Tibial artery (tissue), 4 donors: ENCODE measurements around the gene MAST4.

ENCODE experiments used
- DNase-seq, 2 donors: peaks; one replicate each; pipeline ENCODE4 v3.0.0-alpha.2; 2019
- H3K27ac ChIP-seq, 2 donors: fragments of 200-600 bp; sonication (generic) in 1 of 2; 1 replicate in 1 of 2; 2 replicates in 1 of 2; pipeline ENCODE4 v1.5.1; 2018 to 2019; ENCODE audit warnings: mild to moderate bottlenecking in 1 of 2
- H3K27me3 ChIP-seq, 2 donors: fragments of 200-600 bp; sonication (generic) in 1 of 2; one replicate each; pipeline versions ENCODE4 v1.5.1 to v1.6.0; 2016 to 2019
- H3K36me3 ChIP-seq, 3 donors: fragments of 200-600 bp; sonication (generic) in 2 of 3; one replicate each; pipeline ENCODE4 v1.5.1; 2016 to 2019; ENCODE audit warnings: mild to moderate bottlenecking in 2 of 3
- H3K4me1 ChIP-seq, 4 donors: fragments of 200-600 bp; sonication (generic) in 2 of 4; 1 replicate in 3 of 4; 2 replicates in 1 of 4; pipeline ENCODE4 v1.5.1; 2016 to 2019
- H3K4me3 ChIP-seq, 2 donors: fragments of 200-600 bp; sonication (generic) in 1 of 2; 1 replicate in 1 of 2; 2 replicates in 1 of 2; pipeline ENCODE4 v1.5.1; 2018 to 2019; ENCODE audit warnings: mild to moderate bottlenecking in 2 of 2
- H3K9me3 ChIP-seq, 3 donors: fragments of 200-600 bp; sonication (generic) in 1 of 3; one replicate each; pipeline ENCODE4 v1.5.1; 2016 to 2019
- intact Hi-C: fragments of 100-400 bp; cut with DNase I; formaldehyde crosslinking; loops from one replicate; pipeline ENCODE4 v1.15.0; 2023; ENCODE audit warnings: low total_unique reads
- TF ChIP-seq, protein P1 (sequence below), 2 experiments: fragments of 200-600 bp in 1 of 2; fragments of 450-650 bp in 1 of 2; IDR thresholded peaks; one replicate each; pipeline ENCODE4 v1.5.1; 2017 to 2019; ENCODE audit warnings: antibody characterized with exemption in 2 of 2, mild to moderate bottlenecking in 1 of 2, moderate library complexity in 1 of 2

The MAST4 gene

DNA sequence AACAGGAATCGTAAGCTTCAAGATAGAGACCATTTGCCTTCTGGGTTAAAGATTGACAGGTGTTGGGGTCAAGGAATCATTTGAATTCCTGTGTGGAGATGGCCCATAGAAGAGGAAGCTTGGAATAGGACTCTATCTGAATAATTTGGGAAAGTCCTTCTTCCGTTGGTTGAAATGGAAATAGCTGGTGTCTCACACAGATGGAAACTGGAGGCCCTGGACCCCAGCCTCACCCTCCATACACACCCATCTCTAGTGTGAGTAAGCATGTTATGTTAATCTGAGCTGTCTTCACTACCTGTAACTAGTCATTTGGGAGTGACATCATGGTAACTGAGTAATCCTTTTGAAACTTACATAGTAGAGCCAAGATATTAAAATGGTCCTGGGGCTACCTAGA lies 416.0 kb downstream of the MAST4 start:
- TF ChIP-seq, protein P1, sequence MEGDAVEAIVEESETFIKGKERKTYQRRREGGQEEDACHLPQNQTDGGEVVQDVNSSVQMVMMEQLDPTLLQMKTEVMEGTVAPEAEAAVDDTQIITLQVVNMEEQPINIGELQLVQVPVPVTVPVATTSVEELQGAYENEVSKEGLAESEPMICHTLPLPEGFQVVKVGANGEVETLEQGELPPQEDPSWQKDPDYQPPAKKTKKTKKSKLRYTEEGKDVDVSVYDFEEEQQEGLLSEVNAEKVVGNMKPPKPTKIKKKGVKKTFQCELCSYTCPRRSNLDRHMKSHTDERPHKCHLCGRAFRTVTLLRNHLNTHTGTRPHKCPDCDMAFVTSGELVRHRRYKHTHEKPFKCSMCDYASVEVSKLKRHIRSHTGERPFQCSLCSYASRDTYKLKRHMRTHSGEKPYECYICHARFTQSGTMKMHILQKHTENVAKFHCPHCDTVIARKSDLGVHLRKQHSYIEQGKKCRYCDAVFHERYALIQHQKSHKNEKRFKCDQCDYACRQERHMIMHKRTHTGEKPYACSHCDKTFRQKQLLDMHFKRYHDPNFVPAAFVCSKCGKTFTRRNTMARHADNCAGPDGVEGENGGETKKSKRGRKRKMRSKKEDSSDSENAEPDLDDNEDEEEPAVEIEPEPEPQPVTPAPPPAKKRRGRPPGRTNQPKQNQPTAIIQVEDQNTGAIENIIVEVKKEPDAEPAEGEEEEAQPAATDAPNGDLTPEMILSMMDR (IDR thresholded peaks at IDR 0.05), result no peak
- H3K4me1 ChIP-seq, result peaks cover 0 to 81% (median 41%) of the 10 kb centered on the region in 4 donors
- H3K27me3 ChIP-seq, result no peaks in the 10 kb centered on the region
- no peak overlapping the region for H3K4me3 ChIP-seq
- intact Hi-C loops, result no loop called here
- H3K9me3 ChIP-seq, result no peaks in the 10 kb centered on the region
- H3K27ac ChIP-seq, result peak overlapping the region; percentile 66 to 77
- H3K36me3 ChIP-seq, result no peaks in the 10 kb centered on the region
- DNase-seq, result no peak

DNA sequence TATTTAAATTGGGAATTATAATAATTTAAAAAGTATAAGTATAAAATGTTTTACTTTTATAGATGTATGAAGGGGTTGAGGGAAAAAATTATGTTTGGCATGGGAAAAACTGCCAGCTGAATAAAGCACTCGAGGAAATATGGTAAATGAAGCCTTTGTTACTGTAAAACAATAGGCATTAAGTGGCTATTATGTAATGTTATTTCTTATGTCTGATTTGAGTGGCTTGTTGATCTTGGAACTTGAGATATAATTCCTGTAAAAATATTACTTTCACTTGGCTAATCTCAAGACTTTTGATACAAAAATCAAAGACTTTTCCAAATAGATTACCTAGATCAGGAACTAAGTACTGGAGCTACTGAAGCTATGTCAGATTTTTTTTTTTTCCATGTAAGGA lies 417.5 kb downstream of the MAST4 start:
- H3K27ac ChIP-seq, result peak overlapping the region; percentile 76 to 77
- no peak for DNase-seq
- H3K4me1 ChIP-seq, result peaks cover 0 to 68% (median 37%) of the 10 kb centered on the region in 4 donors
- TF ChIP-seq, protein P1 (IDR thresholded peaks at IDR 0.05), result no peak
- H3K27me3 ChIP-seq, result no peaks in the 10 kb centered on the region
- H3K9me3 ChIP-seq, result no peaks in the 10 kb centered on the region
- intact Hi-C loops, result no loop called here
- H3K4me3 ChIP-seq, result no peak overlapping the region
- H3K36me3 ChIP-seq, result no peaks in the 10 kb centered on the region

DNA sequence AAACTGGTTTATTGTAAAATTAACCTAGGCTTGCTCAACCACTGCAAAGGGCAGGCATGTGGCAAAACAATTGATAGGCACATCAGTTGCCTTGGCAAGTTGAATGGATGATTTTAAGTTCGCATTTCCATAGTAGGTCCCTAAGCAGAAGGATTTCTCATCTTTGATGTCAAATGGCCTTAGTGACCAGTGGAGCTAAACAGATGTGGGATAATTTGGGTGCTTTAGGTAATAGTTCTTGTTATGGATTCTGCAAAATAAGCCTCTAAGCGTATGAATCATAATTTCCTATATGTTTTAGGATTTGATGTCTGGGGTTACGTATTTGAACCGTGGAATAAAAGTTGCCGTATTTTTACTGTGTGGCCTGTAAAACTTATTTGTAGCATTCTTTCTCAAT lies 418.0 kb downstream of the MAST4 start:
- no peaks in the 10 kb centered on the region for H3K36me3 ChIP-seq
- no peaks in the 10 kb centered on the region for H3K27me3 ChIP-seq
- no peaks in the 10 kb centered on the region for H3K9me3 ChIP-seq
- TF ChIP-seq, protein P1 (IDR thresholded peaks at IDR 0.05), result no peak
- H3K27ac ChIP-seq, result peak overlapping the region; percentile 76 to 77
- H3K4me1 ChIP-seq, result peaks cover 0 to 64% (median 37%) of the 10 kb centered on the region in 4 donors
- H3K4me3 ChIP-seq, result no peak overlapping the region
- DNase-seq, result no peak
- intact Hi-C loops, result no loop called here

DNA sequence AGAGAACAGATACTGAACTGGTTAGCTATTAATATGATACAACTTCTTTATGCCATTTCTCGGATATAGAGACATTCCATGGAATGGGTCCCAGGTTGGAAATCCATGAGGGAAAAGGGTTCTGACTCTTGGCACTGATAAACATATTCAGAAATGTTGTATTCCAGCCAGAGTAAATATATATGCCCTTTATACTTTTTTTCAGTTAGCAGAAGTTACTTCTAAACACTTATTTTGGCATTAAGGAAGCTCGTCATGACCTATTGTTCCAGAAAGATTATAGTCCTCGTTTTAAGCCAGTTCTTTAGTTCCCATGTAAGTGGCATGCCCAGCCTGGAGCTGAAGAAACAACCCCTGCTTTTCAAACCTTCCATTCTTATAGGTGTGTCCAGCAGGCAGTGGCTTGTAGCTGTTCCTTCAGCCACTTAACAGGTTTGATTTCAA lies 418.8 kb downstream of the MAST4 start:
- TF ChIP-seq, protein P1 (IDR thresholded peaks at IDR 0.05), result no peak
- no peak for DNase-seq
- Histone ChIP-seq H3K4me3 (peak overlapping the region; percentile 43 to 52), H3K9me3 (no peaks in the 10 kb centered on the region), H3K36me3 (no peaks in the 10 kb centered on the region), H3K27me3 (no peaks in the 10 kb centered on the region), H3K27ac (peak overlapping the region; percentile 76 to 77), H3K4me1 (peaks cover 0 to 64% (median 36%) of the 10 kb centered on the region in 4 donors)
- intact Hi-C loops, result no loop called here

DNA sequence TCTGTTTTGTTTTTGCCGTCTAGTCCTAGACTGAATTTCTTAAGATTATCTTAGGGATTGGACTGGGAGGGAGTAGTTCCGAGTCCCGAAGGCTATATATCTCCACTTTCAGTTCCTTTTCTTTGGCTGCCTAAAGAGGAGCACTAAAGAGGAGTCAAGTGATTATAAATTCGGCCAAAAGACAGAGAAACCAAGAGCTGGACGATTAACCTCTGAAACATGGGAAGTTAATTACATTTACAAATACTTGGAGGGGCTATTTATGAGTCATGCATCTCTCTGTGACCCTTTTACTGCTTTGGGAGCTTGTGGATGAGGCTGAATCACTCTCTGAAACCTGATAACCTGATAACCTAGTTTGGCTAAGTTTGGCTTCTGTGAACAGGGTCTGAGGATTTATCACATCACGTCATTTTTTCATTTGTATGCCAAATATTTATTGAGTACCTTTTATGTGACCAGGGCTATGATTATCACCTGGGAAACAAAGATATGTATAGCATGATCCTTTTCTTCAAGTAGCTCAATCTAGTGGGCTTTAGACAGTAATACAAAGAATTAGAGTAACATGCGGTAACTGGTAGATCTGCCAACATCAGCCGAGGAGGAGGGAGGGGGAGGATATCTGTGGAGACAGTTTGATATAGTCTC lies 419.5 kb downstream of the MAST4 start:
- Histone ChIP-seq H3K27me3 (no peaks in the 10 kb centered on the region), H3K36me3 (no peaks in the 10 kb centered on the region), H3K4me3 (peak overlapping the region; percentile 43 to 52), H3K4me1 (peaks cover 0 to 63% (median 34%) of the 10 kb centered on the region in 4 donors), H3K9me3 (no peaks in the 10 kb centered on the region), H3K27ac (peak overlapping the region; percentile 76 to 77)
- intact Hi-C loops, result no loop called here
- DNase-seq, result no peak
- TF ChIP-seq, protein P1 (IDR thresholded peaks at IDR 0.05), result no peak
